Adrenal gland (tissue), 12 donors: ENCODE measurements around the gene MYH13. TPM values are rescaled to one million over a fixed set of nuclear protein-coding genes. Genes with fewer than 3 reads are reported as not detected.

Experiments used
- DNase-seq, 7 donors: peaks; one replicate each; pipeline ENCODE4 v3.0.0-alpha.2; 2019 to 2020
- H3K27ac ChIP-seq, 5 donors: fragments of 200-600 bp; sonication (generic) in 4 of 5; 1 replicate in 3 of 5; 2 replicates in 2 of 5; pipeline versions ENCODE4 v1.5.1 to v1.8.0; 2016 to 2020; ENCODE audit warnings: mild to moderate bottlenecking in 1 of 5
- H3K27me3 ChIP-seq: fragments of 200-600 bp; 2 replicates; pipeline ENCODE4 v1.8.0; 2021
- H3K36me3 ChIP-seq, 2 donors: fragments of 200-600 bp; replicated peaks in 1 of 2; 1 replicate in 1 of 2; 2 replicates in 1 of 2; pipeline versions ENCODE4 v1.5.1 to v1.8.0; 2018 to 2022
- H3K4me1 ChIP-seq, 2 donors: fragments of 200-600 bp; replicated peaks in 1 of 2; 1 replicate in 1 of 2; 2 replicates in 1 of 2; pipeline versions ENCODE4 v1.5.1 to v1.8.0; 2018 to 2021
- H3K4me3 ChIP-seq, 4 donors: fragments of 200-600 bp; sonication (generic) in 3 of 4; one replicate each; pipeline ENCODE4 v1.5.1; 2016 to 2018
- H3K9me3 ChIP-seq, 3 donors: fragments of 200-600 bp; sonication (generic) in 1 of 3; replicated peaks in 1 of 3; 1 replicate in 2 of 3; 2 replicates in 1 of 3; pipeline versions ENCODE4 v1.5.1 to v1.8.0; 2016 to 2021
- POLR2A ChIP-seq, 2 donors: fragments of 450-650 bp; IDR thresholded peaks; one replicate each; pipeline ENCODE4 v1.6.1; 2017; ENCODE audit warnings: antibody characterized with exemption in 2 of 2, mild to moderate bottlenecking in 2 of 2, moderate library complexity in 1 of 2
- WGBS, 4 donors: extraction: QIAGEN DNeasy Blood & Tissue Kit in 2 of 4; methylation state at CpG; one replicate each; pipeline versions ENCODE4 v1.1.5 to v1.1.7; 2013 to 2017; 5-methylcytosine and 5-hydroxymethylcytosine counted together
- intact Hi-C, 2 donors: fragments of 100-400 bp; cut with DNase I; formaldehyde crosslinking; loops; one replicate each; pipeline versions ENCODE4 v1.14.1 to v1.15.0; 2022 to 2023
- polyA plus RNA-seq, 3 donors: library from polyadenylated mRNA; stranded (reverse); fragments of 200-250 nt in 2 of 3; fragments of 350-450 nt in 1 of 3; fragmentation: Illumina TruSeq in 1 of 3; extraction: RNeasy Lipid Tissue Mini Kit (QIAGEN cat#74804) in 1 of 3; gene quantifications; one replicate each; pipeline ENCODE4 v1.2.3, GENCODE V29; 2013 to 2014
- total RNA-seq, 9 donors: library from RNA; depleted of rRNA in 4 of 9; stranded (reverse); fragments of >200 nt in 4 of 9; fragments of 120-200 nt in 1 of 9; fragmentation: NEBNext Ultra II Directional in 1 of 9; extraction: Animal tissue kit (Norgen Biotek cat#: 25700) in 1 of 9; gene quantifications; one replicate each; pipeline versions ENCODE4 v1.1.0 to v1.2.4, GENCODE V29; 2013 to 2023
- TF ChIP-seq, protein P1 (sequence below), 6 experiments: fragments of 450-650 bp in 4 of 6; fragments of 200-600 bp in 2 of 6; sonication (generic) in 1 of 6; IDR thresholded peaks; 1 replicate in 5 of 6; 2 replicates in 1 of 6; pipeline versions ENCODE4 v1.5.1 to v1.8.0; 2016 to 2021; ENCODE audit warnings: antibody characterized with exemption in 6 of 6, mild to moderate bottlenecking in 2 of 6, moderate library complexity in 1 of 6
- donor health status: healthy with polysubstance abuse.
- donor health status: Bipolar disorder and iron deficiency.
- donor health status: DM: yes; HTN: yes; CAD: no.
- donor health status: DM: no; HTN: no; CAD: no.
- donor health status: DM: no; HTN: no; CAD: no.
- donor health status: DM: yes; HTN: yes; CAD: no.

The MYH13 gene
- total and polyA plus RNA-seq, 12 donors = not detected

DNA sequence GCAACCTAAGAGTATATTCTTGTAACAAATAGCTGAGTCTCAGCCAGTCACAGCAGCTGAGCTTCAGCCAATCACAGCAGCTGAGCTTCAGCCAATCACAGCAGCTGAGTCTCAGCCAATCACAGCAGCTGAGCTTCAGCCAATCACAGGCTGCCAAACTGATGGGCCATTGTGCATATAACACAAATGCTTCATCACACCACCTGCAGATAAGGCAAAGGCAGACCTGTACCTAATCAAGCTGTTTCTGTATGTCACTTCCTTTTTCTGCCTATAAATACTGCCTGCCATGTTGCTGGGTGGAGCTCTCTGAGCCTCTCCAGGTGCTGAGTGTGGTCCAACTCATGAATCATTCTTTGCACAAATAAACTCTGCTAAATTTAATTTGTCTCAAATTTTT is 19.9 kb downstream of the MYH13 start:
- no peak overlapping the region for H3K4me3 ChIP-seq
- H3K4me1 ChIP-seq = no peaks in the 10 kb centered on the region
- no peak for DNase-seq
- no peaks in the 10 kb centered on the region for H3K36me3 ChIP-seq
- TF ChIP-seq, protein P1, sequence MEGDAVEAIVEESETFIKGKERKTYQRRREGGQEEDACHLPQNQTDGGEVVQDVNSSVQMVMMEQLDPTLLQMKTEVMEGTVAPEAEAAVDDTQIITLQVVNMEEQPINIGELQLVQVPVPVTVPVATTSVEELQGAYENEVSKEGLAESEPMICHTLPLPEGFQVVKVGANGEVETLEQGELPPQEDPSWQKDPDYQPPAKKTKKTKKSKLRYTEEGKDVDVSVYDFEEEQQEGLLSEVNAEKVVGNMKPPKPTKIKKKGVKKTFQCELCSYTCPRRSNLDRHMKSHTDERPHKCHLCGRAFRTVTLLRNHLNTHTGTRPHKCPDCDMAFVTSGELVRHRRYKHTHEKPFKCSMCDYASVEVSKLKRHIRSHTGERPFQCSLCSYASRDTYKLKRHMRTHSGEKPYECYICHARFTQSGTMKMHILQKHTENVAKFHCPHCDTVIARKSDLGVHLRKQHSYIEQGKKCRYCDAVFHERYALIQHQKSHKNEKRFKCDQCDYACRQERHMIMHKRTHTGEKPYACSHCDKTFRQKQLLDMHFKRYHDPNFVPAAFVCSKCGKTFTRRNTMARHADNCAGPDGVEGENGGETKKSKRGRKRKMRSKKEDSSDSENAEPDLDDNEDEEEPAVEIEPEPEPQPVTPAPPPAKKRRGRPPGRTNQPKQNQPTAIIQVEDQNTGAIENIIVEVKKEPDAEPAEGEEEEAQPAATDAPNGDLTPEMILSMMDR (IDR thresholded peaks at IDR 0.05) = no peak
- no peak for TF ChIP-seq POLR2A (IDR thresholded peaks at IDR 0.05)
- no peak overlapping the region for H3K27ac ChIP-seq
- intact Hi-C loops = no loop called here
- H3K9me3 ChIP-seq = no peaks in the 10 kb centered on the region
- no peaks in the 10 kb centered on the region for H3K27me3 ChIP-seq

DNA sequence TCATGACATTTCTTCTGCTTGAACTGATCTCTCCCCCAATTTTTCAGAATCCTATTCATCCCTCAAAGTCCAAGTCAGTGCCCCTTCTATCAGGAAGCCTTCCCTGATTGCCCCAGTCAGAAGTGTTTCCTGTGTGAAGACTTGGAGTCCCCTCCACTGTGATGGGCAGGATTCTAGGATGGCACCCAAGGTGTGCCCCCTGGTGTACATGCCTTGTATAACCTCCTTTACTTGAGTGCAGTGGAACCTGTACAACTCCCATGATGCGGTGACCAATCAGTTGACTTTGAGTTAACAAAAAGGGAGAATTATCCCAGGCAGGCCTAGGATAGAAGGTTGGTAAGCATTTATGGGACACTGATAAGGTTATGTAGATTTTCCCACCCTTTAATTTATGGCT is 23.4 kb downstream of the MYH13 start:
- TF ChIP-seq, protein P1 (IDR thresholded peaks at IDR 0.05) = no peak
- no peak for TF ChIP-seq POLR2A (IDR thresholded peaks at IDR 0.05)
- intact Hi-C loops = no loop called here

DNA sequence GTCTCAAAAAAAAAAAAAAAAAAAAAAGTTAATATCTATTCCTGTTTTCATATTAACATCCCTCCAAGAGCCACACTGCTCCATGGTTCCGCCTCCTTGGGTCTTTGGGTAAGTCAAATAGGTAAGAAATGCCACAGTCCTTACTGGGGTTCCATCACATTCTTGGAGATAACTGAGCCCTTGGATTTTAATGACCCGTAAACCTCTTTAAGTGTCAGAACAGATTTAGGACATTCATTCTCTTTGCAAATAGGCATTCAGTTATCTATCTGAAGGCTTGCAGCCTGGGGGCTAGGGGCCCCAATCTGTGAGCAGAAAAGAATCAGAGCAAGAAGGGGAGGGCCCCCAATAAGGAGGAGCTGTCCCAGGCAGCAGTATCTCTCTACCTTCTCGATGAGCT is 28.0 kb downstream of the MYH13 start:
- Histone ChIP-seq H3K4me3 (no peak overlapping the region), H3K27me3 (no peaks in the 10 kb centered on the region), H3K9me3 (no peaks in the 10 kb centered on the region), H3K36me3 (no peaks in the 10 kb centered on the region), H3K4me1 (no peaks in the 10 kb centered on the region), H3K27ac (no peak overlapping the region)
- intact Hi-C loops = no loop called here
- 72 to 84% (median 77%) methylated on average over 3 of the region's 3 CpGs for WGBS, 4 donors
- DNase-seq = no peak
- TF ChIP-seq, protein P1 (IDR thresholded peaks at IDR 0.05) = no peak
- no peak for TF ChIP-seq POLR2A (IDR thresholded peaks at IDR 0.05)

More for the DNA sequence above, 23.4 kb downstream of the MYH13 start:
- no peaks in the 10 kb centered on the region for H3K4me1 ChIP-seq
- no peaks in the 10 kb centered on the region for H3K36me3 ChIP-seq
- no peaks in the 10 kb centered on the region for H3K27me3 ChIP-seq
- H3K4me3 ChIP-seq = no peak overlapping the region
- 95 to 100% (median 98%) methylated on average over 1 of the region's 1 CpG for WGBS, 4 donors
- DNase-seq = no peak
- H3K27ac ChIP-seq = no peak overlapping the region
- no peaks in the 10 kb centered on the region for H3K9me3 ChIP-seq

DNA sequence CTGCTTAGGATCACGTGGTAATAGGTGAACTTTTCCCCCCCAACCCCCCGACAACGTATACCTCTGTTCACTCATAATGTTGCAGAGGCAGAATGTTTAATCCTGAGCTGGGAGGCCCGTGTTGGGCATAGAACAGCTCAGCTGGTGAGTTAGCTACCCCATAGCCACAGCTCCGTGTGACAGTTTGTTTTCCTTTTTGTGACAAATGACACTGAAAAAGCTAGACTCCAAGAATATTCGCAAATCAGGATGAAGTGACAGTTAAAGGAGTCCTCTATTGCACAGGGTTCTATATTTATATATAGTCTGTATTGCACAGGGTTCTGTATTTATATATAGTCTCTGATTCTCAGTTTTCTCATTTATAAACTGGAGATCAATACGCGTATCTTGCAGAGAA is 33.8 kb downstream of the MYH13 start:
- intact Hi-C loops = loop anchor here (10.0 kb wide), 1 partner anchor 276 kb away; no protein-coding TSS in a partner anchor
- no peak overlapping the region for H3K27ac ChIP-seq
- H3K4me1 ChIP-seq = no peaks in the 10 kb centered on the region
- 51 to 64% (median 56%) methylated on average over 8 of the region's 8 CpGs for WGBS, 4 donors
- no peak for DNase-seq
- no peak overlapping the region for H3K4me3 ChIP-seq
- H3K9me3 ChIP-seq = no peaks in the 10 kb centered on the region
- H3K27me3 ChIP-seq = no peaks in the 10 kb centered on the region
- H3K36me3 ChIP-seq = no peaks in the 10 kb centered on the region
- TF ChIP-seq POLR2A (IDR thresholded peaks at IDR 0.05) = no peak
- TF ChIP-seq, protein P1 (IDR thresholded peaks at IDR 0.05) = no peak
